ENCODE data around the gene ANKRD11. TPM values are rescaled to one million over a fixed set of nuclear protein-coding genes. Genes with fewer than 3 reads are reported as not detected.

Gene ANKRD11
- total RNA-seq, 1 experiment from 2014 or later, result 99.4 TPM

DNA sequence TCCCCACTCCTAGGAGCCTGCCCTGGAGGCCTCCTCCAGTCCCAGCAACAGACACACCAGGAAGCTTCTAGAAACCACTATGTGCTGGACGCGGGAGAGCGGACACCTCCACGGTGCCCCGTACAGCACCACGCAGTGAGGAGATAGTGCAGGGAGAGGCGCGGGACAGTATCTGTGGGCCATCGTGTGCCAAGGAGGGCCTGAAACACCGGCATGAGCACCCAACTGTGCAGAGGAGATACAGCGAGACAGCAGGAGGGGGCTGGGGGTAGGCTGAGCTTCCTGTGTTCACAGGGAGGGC, 215.1 kb downstream of the ANKRD11 start:
- ChIA-PET CTCF (no interaction called here), POLR2A (no interaction called here)
- DNase-seq (ENCODE audit: low read depth, low spot score) (no peak), ATAC-seq (no peak)
- BruUV-seq (replicated peaks), result no TSS peak
- no peaks in the 10 kb centered on the region for H3K36me3 ChIP-seq (ENCODE audit: control insufficient read depth, insufficient read depth, low read length)
- no peak for TF ChIP-seq SIN3A (IDR thresholded peaks at IDR 0.05; ENCODE audit: borderline replicate concordance, insufficient read depth, low read depth, low read length)
- TF ChIP-seq TCF7L2 (IDR thresholded peaks at IDR 0.05; ENCODE audit: low read depth, low read length), result no peak
- no peak for TF ChIP-seq REST (IDR thresholded peaks at IDR 0.05; ENCODE audit: insufficient read depth in 1 of 2, low read depth in 2 of 2, low read length in 1 of 2)
- TF ChIP-seq CTCF (IDR thresholded peaks at IDR 0.05), result no peak
- no peak for TF ChIP-seq POLR2AphosphoS5 (IDR thresholded peaks at IDR 0.05; ENCODE audit: low read depth, low read length)
- in situ Hi-C loops (cut with HindIII; ENCODE audit: low pct_unique_long_range_greater_than_20kb, low sequenced_read_pairs) (no loop called here), intact Hi-C loops (cut with micrococcal nuclease; ENCODE audit: unreplicated experiment) (no loop called here)
- H3K4me1 ChIP-seq (ENCODE audit: control insufficient read depth, insufficient read depth, low read length), result peaks cover 13% of the 10 kb centered on the region
- H3K4me3 ChIP-seq (ENCODE audit: low read depth in 2 of 2, low read length in 2 of 2), result no peak overlapping the region
- no peaks in the 10 kb centered on the region for H3K27me3 ChIP-seq (ENCODE audit: control insufficient read depth, insufficient read depth, low read length)
- no peaks in the 10 kb centered on the region for H3K9me3 ChIP-seq (ENCODE audit: control insufficient read depth, insufficient read depth, low read depth, low read length)
- no peak overlapping the region for H3K27ac ChIP-seq (ENCODE audit: low read length)

- H3K9me3 ChIP-seq (ENCODE audit: control insufficient read depth, insufficient read depth, low read depth, low read length), result no peaks in the 10 kb centered on the region
- peaks cover 16% of the 10 kb centered on the region for H3K4me1 ChIP-seq (ENCODE audit: control insufficient read depth, insufficient read depth, low read length)
- intact Hi-C loops (cut with micrococcal nuclease; ENCODE audit: unreplicated experiment), result no loop called here
- ChIA-PET POLR2A (no interaction called here), CTCF (no interaction called here)
- TF ChIP-seq TCF7L2 (IDR thresholded peaks at IDR 0.05; ENCODE audit: low read depth, low read length) (no peak), POLR2AphosphoS5 (IDR thresholded peaks at IDR 0.05; ENCODE audit: low read depth, low read length) (no peak), CTCF (IDR thresholded peaks at IDR 0.05) (no peak), REST (IDR thresholded peaks at IDR 0.05; ENCODE audit: insufficient read depth in 1 of 2, low read depth in 2 of 2, low read length in 1 of 2) (no peak), SIN3A (IDR thresholded peaks at IDR 0.05; ENCODE audit: borderline replicate concordance, insufficient read depth, low read depth, low read length) (no peak)
- no peak overlapping the region for H3K27ac ChIP-seq (ENCODE audit: low read length)
- DNase-seq (ENCODE audit: low read depth, low spot score) (no peak), ATAC-seq (peak; percentile 5; the same call in 1 of the 2 replicates)
- BruUV-seq (replicated peaks), result no TSS peak
- no peak overlapping the region for H3K4me3 ChIP-seq (ENCODE audit: low read depth in 2 of 2, low read length in 2 of 2)
- no peaks in the 10 kb centered on the region for H3K36me3 ChIP-seq (ENCODE audit: control insufficient read depth, insufficient read depth, low read length)
- in situ Hi-C loops (cut with HindIII; ENCODE audit: low pct_unique_long_range_greater_than_20kb, low sequenced_read_pairs), result no loop called here
- no peaks in the 10 kb centered on the region for H3K27me3 ChIP-seq (ENCODE audit: control insufficient read depth, insufficient read depth, low read length)
These were observed 215.6 kb downstream of the ANKRD11 start for GRCh38 chr16:89274561-89275283.

Data from Panc1 (cell line).